Measurements from ENCODE around the gene AP2B1.

AP2B1 gene

DNA sequence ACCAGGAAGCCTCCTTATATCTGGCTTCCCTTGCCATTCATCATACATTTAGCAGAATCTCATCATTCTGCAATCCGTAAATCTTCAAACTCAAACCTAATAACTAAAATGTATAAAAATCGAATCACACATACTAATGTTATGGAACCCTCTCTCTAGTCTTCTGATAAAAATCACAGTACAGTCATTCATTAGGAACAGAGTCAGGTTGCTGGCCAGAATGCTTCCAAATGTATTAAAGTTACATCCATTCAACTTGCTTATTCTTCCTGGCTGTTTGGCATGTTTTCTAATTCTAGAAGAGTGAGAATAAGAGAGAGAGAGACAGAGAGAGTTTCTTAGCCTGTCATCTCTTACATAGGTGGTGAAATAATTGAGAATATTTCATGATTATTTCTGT is 127.9 kb downstream of the AP2B1 start:
- H3K9me2 ChIP-seq (replicated peaks; ENCODE audit: insufficient read depth, low read length): no peaks in the 10 kb centered on the region
- no peaks in the 10 kb centered on the region for H3K79me2 ChIP-seq (ENCODE audit: insufficient read depth, low read length)
- H3K27me3 ChIP-seq (ENCODE audit: low read length): no peaks in the 10 kb centered on the region
- no peak overlapping the region for H3K4me2 ChIP-seq (ENCODE audit: low read depth, low read length, poor library complexity, severe bottlenecking)
- H3K36me3 ChIP-seq (ENCODE audit: low read length): peaks cover 3% of the 10 kb centered on the region; the same call in 1 of the 2 replicates
- TF ChIP-seq EZH2phosphoT487 (conservative IDR thresholded peaks at IDR 0.05; ENCODE audit: low read length) (no peak), CTCF (IDR thresholded peaks at IDR 0.05; ENCODE audit: insufficient read depth, low read length, poor library complexity, severe bottlenecking) (no peak)
- H3K9me3 ChIP-seq (ENCODE audit: insufficient read depth, low read length): no peaks in the 10 kb centered on the region
- H3K27ac ChIP-seq (ENCODE audit: low read depth, low read length): no peak overlapping the region
- H3K4me3 ChIP-seq (ENCODE audit: insufficient read depth, low read length, poor library complexity, severe bottlenecking): no peak overlapping the region
- no peak overlapping the region for H3K9ac ChIP-seq (ENCODE audit: low read length)
- no peaks in the 10 kb centered on the region for H4K20me1 ChIP-seq (ENCODE audit: low read depth, low read length)
- H2AFZ ChIP-seq (ENCODE audit: low read depth, low read length, severe bottlenecking): no peak overlapping the region
- no peaks in the 10 kb centered on the region for H3F3A ChIP-seq (ENCODE audit: insufficient read depth)

GRCh38 chr17:35715416-35715815 is 128.3 kb downstream of the AP2B1 start:
- no peak for TF ChIP-seq EZH2phosphoT487 (conservative IDR thresholded peaks at IDR 0.05; ENCODE audit: low read length)
- no peak for TF ChIP-seq CTCF (IDR thresholded peaks at IDR 0.05; ENCODE audit: insufficient read depth, low read length, poor library complexity, severe bottlenecking)

DNA sequence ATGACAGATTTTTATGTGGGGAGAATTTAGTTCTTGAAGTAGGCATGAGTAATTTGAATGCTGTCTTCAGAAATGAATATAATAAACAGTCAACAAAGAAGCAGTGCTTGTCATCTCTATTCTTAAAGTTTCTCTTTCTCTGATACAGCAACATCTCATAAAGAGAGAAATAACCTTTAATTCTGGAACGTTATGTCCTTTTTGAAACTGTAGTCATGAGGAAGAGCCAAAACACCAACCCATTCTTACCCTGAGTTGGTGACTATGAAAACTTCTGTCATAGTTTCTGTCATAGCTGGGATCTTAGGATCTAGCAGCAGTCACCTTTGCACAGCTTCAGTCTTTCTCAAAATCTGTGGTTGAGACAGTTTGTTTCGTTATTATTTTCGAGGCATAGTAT is 129.1 kb downstream of the AP2B1 start:
- Histone ChIP-seq H4K20me1 (ENCODE audit: low read depth, low read length) (no peaks in the 10 kb centered on the region), H3K4me2 (ENCODE audit: low read depth, low read length, poor library complexity, severe bottlenecking) (no peak overlapping the region), H3K27me3 (ENCODE audit: low read length) (no peaks in the 10 kb centered on the region), H3K4me3 (ENCODE audit: insufficient read depth, low read length, poor library complexity, severe bottlenecking) (no peak overlapping the region), H3K9me3 (ENCODE audit: insufficient read depth, low read length) (no peaks in the 10 kb centered on the region), H3K9ac (ENCODE audit: low read length) (no peak overlapping the region), H3K36me3 (ENCODE audit: low read length) (no peaks in the 10 kb centered on the region; the same call in 1 of the 2 replicates), H3K9me2 (replicated peaks; ENCODE audit: insufficient read depth, low read length) (no peaks in the 10 kb centered on the region), H3F3A (ENCODE audit: insufficient read depth) (no peaks in the 10 kb centered on the region), H3K79me2 (ENCODE audit: insufficient read depth, low read length) (no peaks in the 10 kb centered on the region), H2AFZ (ENCODE audit: low read depth, low read length, severe bottlenecking) (no peak overlapping the region), H3K27ac (ENCODE audit: low read depth, low read length) (no peak overlapping the region)
- TF ChIP-seq CTCF (IDR thresholded peaks at IDR 0.05; ENCODE audit: insufficient read depth, low read length, poor library complexity, severe bottlenecking) (no peak), EZH2phosphoT487 (conservative IDR thresholded peaks at IDR 0.05; ENCODE audit: low read length) (no peak)

More at GRCh38 chr17:35715416-35715815, 128.3 kb downstream of the AP2B1 start:
- no peaks in the 10 kb centered on the region for H4K20me1 ChIP-seq (ENCODE audit: low read depth, low read length)
- no peak overlapping the region for H3K27ac ChIP-seq (ENCODE audit: low read depth, low read length)
- H3K79me2 ChIP-seq (ENCODE audit: insufficient read depth, low read length): no peaks in the 10 kb centered on the region
- peaks cover under 1% of the 10 kb centered on the region; the same call in 1 of the 2 replicates for H3K36me3 ChIP-seq (ENCODE audit: low read length)
- no peaks in the 10 kb centered on the region for H3K27me3 ChIP-seq (ENCODE audit: low read length)
- no peaks in the 10 kb centered on the region for H3K9me3 ChIP-seq (ENCODE audit: insufficient read depth, low read length)
- H3F3A ChIP-seq (ENCODE audit: insufficient read depth): no peaks in the 10 kb centered on the region
- H3K9ac ChIP-seq (ENCODE audit: low read length): no peak overlapping the region
- H2AFZ ChIP-seq (ENCODE audit: low read depth, low read length, severe bottlenecking): no peak overlapping the region
- no peaks in the 10 kb centered on the region for H3K9me2 ChIP-seq (replicated peaks; ENCODE audit: insufficient read depth, low read length)
- no peak overlapping the region for H3K4me2 ChIP-seq (ENCODE audit: low read depth, low read length, poor library complexity, severe bottlenecking)
- no peak overlapping the region for H3K4me3 ChIP-seq (ENCODE audit: insufficient read depth, low read length, poor library complexity, severe bottlenecking)

All from SU-DHL-6 (cell line).